Duodenal mucosa (tissue), 2 donors: ENCODE data around the gene PALM.
A peak's percentile ranks its signal among the peaks of the same experiment; 100 is the strongest.
"Not testable (repeated sequence)": the region's sequence is repeated elsewhere in the genome, so short reads cannot be mapped to it uniquely, and the experiment has no call there.

Experiments
- H3K27ac ChIP-seq: one replicate; pipeline ENCODE4 v1.7.0; 2013; ENCODE audit warnings: low read depth, low read length
- H3K27me3 ChIP-seq, 2 donors: one replicate each; pipeline ENCODE4 v1.7.0; 2013; ENCODE audit warnings: low read length in 2 of 2, control low read depth in 1 of 2; ENCODE audit not compliant: insufficient read depth in 2 of 2, control insufficient read depth in 1 of 2
- H3K36me3 ChIP-seq, 2 donors: one replicate each; pipeline ENCODE4 v1.7.0; 2013; ENCODE audit warnings: low read length in 2 of 2, control low read depth in 1 of 2; ENCODE audit not compliant: insufficient read depth in 2 of 2, control insufficient read depth in 1 of 2
- H3K4me1 ChIP-seq, 2 donors: one replicate each; pipeline ENCODE4 v1.7.0; 2013; ENCODE audit warnings: low read length in 2 of 2, control low read depth in 1 of 2; ENCODE audit not compliant: insufficient read depth in 2 of 2, control insufficient read depth in 1 of 2
- H3K4me3 ChIP-seq, 2 donors: one replicate each; pipeline ENCODE4 v1.7.0; 2013; ENCODE audit warnings: low read length in 2 of 2, low read depth in 1 of 2
- H3K9ac ChIP-seq, 2 donors: one replicate each; pipeline ENCODE4 v1.7.0; 2013; ENCODE audit warnings: low read length in 2 of 2, low read depth in 1 of 2
- H3K9me3 ChIP-seq, 2 donors: one replicate each; pipeline ENCODE4 v1.7.0; 2013; ENCODE audit warnings: low read length in 2 of 2, control low read depth in 1 of 2; ENCODE audit not compliant: control insufficient read depth in 1 of 2

Gene PALM, protein sequence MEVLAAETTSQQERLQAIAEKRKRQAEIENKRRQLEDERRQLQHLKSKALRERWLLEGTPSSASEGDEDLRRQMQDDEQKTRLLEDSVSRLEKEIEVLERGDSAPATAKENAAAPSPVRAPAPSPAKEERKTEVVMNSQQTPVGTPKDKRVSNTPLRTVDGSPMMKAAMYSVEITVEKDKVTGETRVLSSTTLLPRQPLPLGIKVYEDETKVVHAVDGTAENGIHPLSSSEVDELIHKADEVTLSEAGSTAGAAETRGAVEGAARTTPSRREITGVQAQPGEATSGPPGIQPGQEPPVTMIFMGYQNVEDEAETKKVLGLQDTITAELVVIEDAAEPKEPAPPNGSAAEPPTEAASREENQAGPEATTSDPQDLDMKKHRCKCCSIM

DNA sequence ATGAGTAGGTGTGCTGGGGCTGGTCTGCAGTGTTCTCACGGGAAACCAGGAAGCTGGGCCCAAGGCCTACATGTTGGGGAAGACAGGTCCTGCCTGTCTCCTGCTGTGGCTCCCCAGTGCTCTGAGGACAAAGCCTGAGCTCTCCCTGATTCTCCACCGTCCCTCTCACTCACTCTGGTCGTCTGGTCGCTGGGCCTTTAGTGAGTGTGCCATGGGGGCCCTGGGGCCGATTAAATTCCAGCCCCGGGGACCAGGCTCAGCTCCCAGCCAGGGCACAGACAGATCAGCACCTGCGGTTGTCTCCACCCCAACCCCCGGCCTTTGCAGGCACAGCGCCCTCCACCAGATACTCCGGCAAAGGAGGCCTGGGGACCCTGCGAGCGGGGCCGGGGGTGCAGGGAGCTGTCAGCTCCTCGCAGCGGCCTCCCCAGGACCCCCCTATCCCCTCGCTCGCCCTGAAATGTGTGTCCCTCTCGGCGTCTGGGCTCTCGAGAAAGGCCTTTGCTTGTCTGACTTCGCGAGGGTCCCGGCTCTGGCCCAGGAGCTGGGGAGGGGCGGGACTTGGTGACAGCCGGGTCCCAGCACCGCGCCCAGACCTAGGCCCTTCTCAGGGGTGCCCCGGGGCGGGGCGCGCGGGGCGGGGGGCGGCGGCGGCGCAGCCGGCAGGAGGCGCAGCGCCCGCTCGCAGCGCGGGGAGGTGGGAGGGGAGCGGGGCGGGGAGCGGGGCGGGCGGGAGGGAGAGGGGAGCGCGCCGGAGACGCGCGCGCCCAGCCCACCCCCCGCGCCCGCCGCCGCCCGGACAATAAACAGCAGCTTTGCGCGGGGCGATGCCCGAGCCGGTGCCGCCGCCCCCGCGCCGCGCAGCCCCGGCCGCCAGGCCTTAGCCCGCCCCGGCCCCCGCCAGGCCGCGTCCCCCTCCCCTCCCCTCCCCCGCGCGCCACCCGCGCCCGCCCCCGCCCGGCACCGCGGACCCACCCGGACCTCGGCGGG lies at the start of gene PALM:
Gene PALM (plus strand): TSS at position 782 of the 990 bp plus-strand sequence. CDS start 212 bp downstream, outside the sequence.
- no peaks in the 10 kb centered on the region for H3K36me3 ChIP-seq
- no peak within 1 kb of the TSS for H3K9ac ChIP-seq
- H3K9me3 ChIP-seq = peaks cover 0 to 2% of the 10 kb centered on the region in 2 donors
- peaks cover 5 to 6% of the 10 kb centered on the region in 2 donors for H3K4me1 ChIP-seq
- peaks cover 3 to 16% of the 10 kb centered on the region in 2 donors for H3K27me3 ChIP-seq
- H3K4me3 ChIP-seq = peak within 1 kb of the TSS in 1 of 2 donors; percentile 32
- H3K27ac ChIP-seq = peak within 1 kb of the TSS; percentile 42

DNA sequence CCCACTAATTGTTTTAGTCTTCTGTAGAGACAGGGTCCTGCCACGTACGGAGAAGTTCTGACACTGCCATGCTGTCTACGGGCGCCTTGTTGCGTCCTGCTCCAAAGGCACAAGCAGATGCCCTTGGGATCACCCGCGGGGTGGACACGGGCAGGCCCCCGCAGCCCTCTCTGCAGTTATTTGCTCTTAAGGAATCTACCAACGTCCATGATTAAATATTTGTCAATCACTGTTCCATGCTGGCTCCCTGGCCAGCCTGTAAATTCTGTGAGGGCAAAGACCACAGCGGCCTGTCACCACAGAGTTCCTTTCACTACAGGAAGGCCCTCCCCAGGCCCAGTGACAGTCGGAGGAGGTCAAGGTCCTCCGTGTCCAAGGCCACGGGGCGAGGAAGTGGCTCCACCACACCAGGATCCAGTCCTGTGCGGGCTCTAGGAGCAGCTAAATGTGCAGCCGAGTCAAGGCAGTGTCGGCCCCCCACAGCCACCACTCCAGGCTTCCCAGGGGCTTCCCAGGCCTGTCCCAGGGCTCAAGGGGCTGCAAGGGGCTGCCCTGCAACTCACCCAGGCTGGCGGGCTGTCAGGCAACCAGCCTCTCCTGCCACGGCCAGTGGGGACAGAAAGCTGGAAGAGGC lies 47.8 kb upstream of the PALM start:
- no peaks in the 10 kb centered on the region for H3K9me3 ChIP-seq
- H3K27ac ChIP-seq = peak overlapping the region; percentile 82
- peaks cover 43 to 65% of the 10 kb centered on the region in 2 donors for H3K4me1 ChIP-seq
- H3K9ac ChIP-seq = peak overlapping the region; percentile 81 to 92
- H3K4me3 ChIP-seq = peak overlapping the region; percentile 71 to 72
- peaks cover 0 to 20% of the 10 kb centered on the region in 2 donors for H3K36me3 ChIP-seq
- no peaks in the 10 kb centered on the region for H3K27me3 ChIP-seq

DNA sequence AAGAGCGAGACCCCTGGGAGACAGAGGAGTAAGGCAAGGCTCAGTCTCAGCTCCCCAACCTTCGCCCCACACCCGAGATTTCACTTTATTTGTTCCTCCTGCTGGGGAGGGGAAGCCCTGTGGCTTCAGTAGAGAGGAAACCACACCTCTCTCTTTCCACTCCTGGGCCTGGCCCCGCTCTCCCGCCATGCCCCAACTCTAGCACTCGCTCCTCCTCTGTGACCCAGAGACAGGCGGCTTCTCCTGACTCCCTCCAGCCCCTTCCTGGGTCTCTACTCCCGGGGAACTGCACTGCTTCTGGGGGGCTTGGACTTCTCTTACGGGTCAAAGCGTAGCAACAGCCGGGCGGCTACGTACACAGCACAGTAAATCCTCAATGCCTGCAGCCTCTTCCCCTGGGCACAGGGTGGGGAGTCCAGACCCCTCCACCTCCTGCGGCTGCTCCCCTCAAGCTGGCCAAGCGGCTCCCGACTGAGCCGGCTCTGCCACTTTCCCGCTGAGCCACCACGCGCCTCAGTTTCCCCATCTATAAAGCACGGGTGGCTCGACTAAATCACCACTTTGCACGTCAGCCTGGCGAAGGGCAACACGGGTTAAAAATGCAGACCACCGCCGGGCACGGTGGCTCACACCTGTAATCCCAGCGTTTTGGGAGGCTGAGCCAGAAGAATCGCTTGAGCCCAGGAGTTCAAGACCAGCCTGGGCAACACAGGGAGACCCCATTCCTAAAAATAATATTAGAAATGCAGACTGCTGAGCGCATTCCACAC lies 47.1 kb upstream of the PALM start:
- no peaks in the 10 kb centered on the region for H3K27me3 ChIP-seq
- peak overlapping the region; percentile 82 for H3K27ac ChIP-seq
- peaks cover 43 to 65% of the 10 kb centered on the region in 2 donors for H3K4me1 ChIP-seq
- no peaks in the 10 kb centered on the region for H3K9me3 ChIP-seq
- H3K4me3 ChIP-seq = peak overlapping the region; percentile 71 to 72
- H3K36me3 ChIP-seq = peaks cover 0 to 18% of the 10 kb centered on the region in 2 donors
- peak overlapping the region; percentile 81 to 92 for H3K9ac ChIP-seq

DNA sequence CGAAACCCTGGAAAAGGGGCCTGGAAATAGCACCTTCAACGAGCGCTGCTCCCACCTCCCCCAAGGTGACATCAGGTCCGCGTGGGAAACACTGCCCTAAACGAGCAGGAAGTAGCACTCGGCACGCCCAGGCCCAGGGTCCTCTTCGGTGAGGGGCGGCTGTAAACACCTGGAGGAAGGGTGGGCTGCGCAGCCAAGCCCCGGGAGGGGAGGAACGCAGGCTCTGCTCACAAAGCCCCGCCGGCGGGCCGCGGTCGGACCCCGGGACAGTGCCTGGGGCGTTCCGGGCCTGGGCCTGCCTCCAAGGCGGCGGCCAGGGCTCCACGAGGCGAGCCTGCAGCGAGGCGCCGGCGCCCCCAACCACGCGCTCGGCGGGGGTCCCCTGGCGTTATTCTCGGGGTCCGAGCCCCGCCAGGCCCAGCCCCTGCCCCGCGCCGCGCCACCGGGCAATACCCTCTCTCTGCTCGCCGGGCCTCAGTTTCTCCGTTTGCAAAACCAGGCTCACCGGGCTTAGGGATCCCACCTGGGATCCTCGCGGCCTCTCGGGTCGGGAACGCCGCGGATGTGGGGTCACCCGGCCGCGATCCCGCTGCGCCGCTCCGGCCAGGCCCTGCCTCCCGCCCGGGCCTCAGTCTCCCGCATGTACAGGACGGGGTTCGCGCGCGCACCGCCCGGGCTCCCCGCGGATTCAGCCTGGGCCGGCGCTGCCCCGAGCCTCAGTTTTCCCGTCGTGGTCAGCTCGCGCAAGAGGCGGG lies 46.4 kb upstream of the PALM start:
- Histone ChIP-seq H3K27ac (peak overlapping the region; percentile 82), H3K36me3 (peaks cover 0 to 12% of the 10 kb centered on the region in 2 donors), H3K9ac (peak overlapping the region; percentile 81 to 92), H3K9me3 (no peaks in the 10 kb centered on the region), H3K27me3 (no peaks in the 10 kb centered on the region), H3K4me3 (peak overlapping the region; percentile 71 to 72), H3K4me1 (peaks cover 43 to 60% of the 10 kb centered on the region in 2 donors)

DNA sequence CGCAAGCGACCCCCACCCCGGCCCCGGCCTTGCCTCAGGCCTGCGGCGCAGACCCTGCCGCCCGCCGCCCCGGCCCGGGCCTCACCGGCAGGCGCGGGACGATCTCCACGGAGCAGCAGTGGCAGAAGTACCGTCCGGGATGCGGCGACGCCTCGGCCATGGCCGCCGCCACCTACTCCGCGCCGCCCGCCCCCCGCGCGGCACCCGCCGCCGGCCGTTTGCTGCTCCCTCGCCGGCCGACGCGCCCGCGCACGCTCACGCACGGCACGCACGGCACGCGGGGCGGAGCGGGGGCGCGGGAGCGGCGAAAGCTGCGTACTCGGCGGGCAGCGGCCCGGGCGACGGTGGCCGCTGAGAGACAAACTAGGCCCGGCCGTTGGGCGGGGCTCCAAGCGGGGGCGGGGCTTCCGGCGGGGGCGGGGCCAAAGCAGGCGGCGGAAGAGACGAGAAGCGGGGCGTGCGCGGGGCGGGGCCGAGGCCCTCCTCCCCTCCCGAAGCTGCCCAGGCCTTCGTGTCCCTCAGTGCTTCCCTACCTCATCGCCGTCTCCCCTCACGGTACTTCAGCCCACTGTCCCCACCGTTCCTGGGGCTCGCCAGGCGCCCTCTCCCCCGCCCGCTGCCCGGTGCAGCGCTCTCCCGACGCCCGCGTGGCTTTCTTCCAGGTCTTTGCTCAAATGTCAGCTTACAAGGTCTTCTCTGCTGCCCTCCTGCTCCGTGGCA lies 45.6 kb upstream of the PALM start, which contains the start of gene RNF126:
Gene RNF126 (minus strand): TSS at position 253 of the 720 bp plus-strand sequence. CDS start 93 bp downstream, at position 160.
- Histone ChIP-seq H3K36me3 (peaks cover 0 to 6% of the 10 kb centered on the region in 2 donors), H3K27me3 (no peaks in the 10 kb centered on the region), H3K27ac (peak within 1 kb of the TSS; percentile 89), H3K9ac (peak within 1 kb of the TSS; percentile 92 to 94), H3K9me3 (no peaks in the 10 kb centered on the region), H3K4me1 (peaks cover 35 to 54% of the 10 kb centered on the region in 2 donors), H3K4me3 (peak within 1 kb of the TSS; percentile 71 to 72)

DNA sequence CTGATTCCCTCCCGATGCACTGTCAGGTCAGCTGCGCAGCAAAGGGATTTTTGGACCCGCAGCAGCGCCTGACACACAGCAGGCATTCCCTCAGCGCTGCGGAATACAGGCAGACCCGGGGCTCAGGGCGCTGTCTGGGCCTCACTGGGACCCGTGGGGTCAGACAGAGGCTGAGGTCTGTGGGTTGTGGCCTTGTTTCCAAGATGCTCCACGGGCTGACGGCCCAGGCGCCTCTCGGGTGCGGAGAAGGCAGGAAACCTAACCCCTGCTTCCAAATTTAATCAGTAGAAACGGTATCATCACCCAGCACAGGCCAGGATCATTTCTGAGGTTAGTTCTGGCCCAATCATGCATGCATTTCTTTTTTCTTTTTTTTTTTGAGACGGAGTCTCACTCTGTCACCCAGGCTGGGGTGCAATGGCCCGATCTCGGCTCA lies 45.0 kb upstream of the PALM start:
- Histone ChIP-seq H3K9ac (peak overlapping the region; percentile 64 to 94), H3K27ac (peak overlapping the region; percentile 89), H3K9me3 (no peaks in the 10 kb centered on the region), H3K4me3 (peak overlapping the region; percentile 70 to 72), H3K4me1 (peaks cover 30 to 48% of the 10 kb centered on the region in 2 donors), H3K36me3 (peaks cover 0 to under 1% of the 10 kb centered on the region in 2 donors), H3K27me3 (no peaks in the 10 kb centered on the region)

DNA sequence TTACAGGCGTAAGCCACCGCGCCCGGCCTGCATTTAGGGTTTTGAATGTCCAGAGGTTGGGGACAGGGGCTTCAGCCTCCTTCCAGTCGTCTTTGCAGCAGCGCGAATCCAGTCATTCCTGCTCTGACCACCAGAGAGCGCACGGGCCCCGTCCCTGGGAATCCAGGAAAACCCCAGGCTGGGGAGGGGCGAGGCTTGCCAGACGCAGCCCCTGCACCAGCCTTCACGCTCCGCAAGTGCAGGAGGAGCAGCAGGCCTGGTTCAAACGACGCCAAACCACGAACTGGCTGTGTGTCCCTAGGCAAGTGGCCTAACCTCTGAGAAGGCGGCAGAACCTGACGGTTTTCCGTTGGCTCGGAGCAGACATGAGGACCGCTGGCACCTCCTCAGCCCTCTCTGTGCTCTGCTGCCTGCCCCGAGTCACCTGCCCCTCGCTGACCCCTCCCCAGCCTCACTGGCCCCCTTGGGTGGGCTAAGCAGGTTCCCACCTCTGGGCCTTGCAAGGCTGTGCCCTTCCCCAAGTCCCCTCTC lies 43.8 kb upstream of the PALM start:
- Histone ChIP-seq H3K9ac (peak overlapping the region in 1 of 2 donors; percentile 72), H3K4me1 (peaks cover 17 to 35% of the 10 kb centered on the region in 2 donors), H3K36me3 (no peaks in the 10 kb centered on the region), H3K4me3 (peak overlapping the region; percentile 25 to 65), H3K9me3 (no peaks in the 10 kb centered on the region), H3K27ac (no peak overlapping the region), H3K27me3 (no peaks in the 10 kb centered on the region)

DNA sequence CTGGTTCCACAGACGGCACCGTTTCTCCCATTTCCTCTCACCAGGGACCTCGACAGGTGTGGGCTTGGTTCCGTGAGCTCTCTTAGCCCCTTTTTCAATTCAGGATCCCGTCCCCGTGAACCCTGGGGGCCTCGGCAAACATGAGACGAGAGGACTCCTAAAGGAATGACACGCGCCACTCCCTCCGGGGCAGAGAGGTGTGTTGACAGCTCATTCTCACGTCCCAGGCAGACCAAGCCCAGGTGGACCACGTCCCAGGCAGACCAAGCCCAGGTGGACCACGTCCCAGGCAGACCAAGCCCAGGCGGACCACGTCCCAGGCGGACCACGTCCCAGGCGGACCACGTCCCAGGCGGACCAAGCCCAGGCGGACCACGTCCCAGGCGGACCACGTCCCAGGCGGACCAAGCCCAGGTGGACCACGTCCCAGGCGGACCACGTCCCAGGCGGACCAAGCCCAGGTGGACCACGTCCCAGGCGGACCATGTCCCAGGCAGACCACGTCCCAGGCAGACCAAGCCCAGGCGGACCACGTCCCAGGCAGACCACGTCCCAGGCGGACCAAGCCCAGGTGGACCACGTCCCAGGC lies 41.7 kb upstream of the PALM start:
- H3K27me3 ChIP-seq, H3K9ac ChIP-seq, H3K4me3 ChIP-seq, H3K36me3 ChIP-seq, H3K27ac ChIP-seq, H3K9me3 ChIP-seq: not testable (repeated sequence)
- peaks cover 11 to 16% of the 10 kb centered on the region in 2 donors for H3K4me1 ChIP-seq
